H1 (cell line): ENCODE data around the gene RAB21. TPM values are rescaled to one million over a fixed set of nuclear protein-coding genes. Genes with fewer than 3 reads are reported as not detected.
A peak's percentile ranks its signal among the peaks of the same experiment; 100 is the strongest.

Experiments used
- CTCF ChIA-PET: fragments of 300-600 bp; sonication (Branson Sonifier 250); formaldehyde crosslinking; loops from one replicate; lab custom pipeline; 2021; ENCODE audit not compliant: partially characterized antibody; lab: Charles Lee
- POLR2A ChIA-PET: fragments of 300-600 bp; sonication (Branson Sonifier 250); formaldehyde crosslinking; loops from one replicate; lab custom pipeline; 2021; ENCODE audit warnings: inconsistent platforms; ENCODE audit not compliant: partially characterized antibody; lab: Charles Lee
- DNase-seq, 2 experiments: peaks; one replicate each; pipeline versions ENCODE4 v3.0.0 to v3.0.0-alpha.2; 2010 to 2022; ENCODE audit warnings: low spot score in 2 of 2, low read depth in 1 of 2, mixed read lengths in 1 of 2
- FAIRE-seq: peaks from 2 replicates; lab custom pipeline; 2011; peaks lifted over from hg19 to GRCh38; lab: Jason Lieb, UNC
- H2AFZ ChIP-seq: 2 replicates; pipeline ENCODE4 v1.8.1; 2012; ENCODE audit warnings: low read length, inconsistent platforms
- H2AK5ac ChIP-seq: 2 replicates; pipeline ENCODE4 v1.6.1; 2013; ENCODE audit warnings: low read depth, low read length
- H2BK120ac ChIP-seq: replicated peaks from 2 replicates; pipeline ENCODE3; 2013; ENCODE audit warnings: low read depth, low read length, inconsistent platforms
- H2BK12ac ChIP-seq: 2 replicates; pipeline ENCODE4 v1.6.1; 2013; ENCODE audit warnings: low read depth, low read length
- H2BK15ac ChIP-seq: 2 replicates; pipeline ENCODE4 v1.6.1; 2013; ENCODE audit warnings: low read length
- H2BK20ac ChIP-seq: 2 replicates; pipeline ENCODE4 v1.6.1; 2013; ENCODE audit warnings: low read length
- H2BK5ac ChIP-seq: 2 replicates; pipeline ENCODE4 v1.6.1; 2013; ENCODE audit warnings: low read depth, low read length
- H3K14ac ChIP-seq: 2 replicates; pipeline ENCODE4 v1.6.1; 2013; ENCODE audit warnings: inconsistent platforms; ENCODE audit not compliant: insufficient read length
- H3K18ac ChIP-seq: 2 replicates; pipeline ENCODE4 v1.6.1; 2013; ENCODE audit warnings: low read length; ENCODE audit errors: extremely low read depth
- H3K23ac ChIP-seq: 2 replicates; pipeline ENCODE4 v1.6.1; 2013; ENCODE audit warnings: inconsistent platforms; ENCODE audit not compliant: insufficient read length
- H3K23me2 ChIP-seq: 2 replicates; pipeline ENCODE4 v1.6.1; 2013; ENCODE audit warnings: low read depth, low read length
- H3K27ac ChIP-seq: 2 replicates; pipeline ENCODE4 v1.6.1; 2011; ENCODE audit warnings: low read depth, low read length, inconsistent platforms
- H3K27me3 ChIP-seq, 4 experiments: replicated peaks in 1 of 4; 1 replicate in 1 of 4; 2 replicates in 3 of 4; pipeline versions ENCODE4 v1.6.1 to v1.8.1; 2011 to 2013; ENCODE audit warnings: low read length in 3 of 4, mild to moderate bottlenecking in 3 of 4, inconsistent platforms in 2 of 4, mixed read lengths in 2 of 4, moderate library complexity in 1 of 4; ENCODE audit not compliant: control insufficient read depth in 3 of 4, insufficient read depth in 3 of 4; ENCODE audit errors: extremely low read depth in 1 of 4
- H3K36me3 ChIP-seq, 4 experiments: 2 replicates each; pipeline versions ENCODE4 v1.6.1 to v1.8.1; 2011 to 2013; ENCODE audit warnings: mild to moderate bottlenecking in 4 of 4, low read length in 3 of 4, moderate library complexity in 2 of 4, control low read depth in 1 of 4, inconsistent platforms in 1 of 4; ENCODE audit not compliant: insufficient read depth in 4 of 4, control insufficient read depth in 2 of 4
- H3K4ac ChIP-seq: replicated peaks from 2 replicates; pipeline ENCODE3; 2013; ENCODE audit warnings: low read length, low read depth, mixed read lengths, inconsistent platforms; ENCODE audit not compliant: insufficient read length
- H3K4me1 ChIP-seq, 4 experiments: replicated peaks in 1 of 4; 1 replicate in 1 of 4; 2 replicates in 3 of 4; pipeline versions ENCODE4 v1.6.1 to v1.8.1; 2011 to 2013; ENCODE audit warnings: low read length in 3 of 4, inconsistent platforms in 2 of 4, mixed read lengths in 1 of 4; ENCODE audit not compliant: insufficient read depth in 4 of 4, control insufficient read depth in 3 of 4
- H3K4me2 ChIP-seq, 2 experiments: 2 replicates each; pipeline versions ENCODE4 v1.6.1 to v1.8.1; 2011 to 2013; ENCODE audit warnings: low read depth in 2 of 2, low read length in 2 of 2, control low read depth in 1 of 2, inconsistent platforms in 1 of 2, mild to moderate bottlenecking in 1 of 2; ENCODE audit not compliant: insufficient read depth in 1 of 2
- H3K4me3 ChIP-seq, 4 experiments: fragments of 200-600, 300-600 bp in 1 of 4; sonication (generic), shearing (Covaris generic), sonication (Bioruptor Twin) in 1 of 4; 2 replicates each; pipeline versions ENCODE4 v1.5.1 to v1.8.1; 2011 to 2016; ENCODE audit warnings: low read length in 4 of 4, low read depth in 3 of 4, control low read depth in 2 of 4, inconsistent platforms in 2 of 4, mild to moderate bottlenecking in 2 of 4, mixed read lengths in 1 of 4, moderate library complexity in 1 of 4; ENCODE audit not compliant: insufficient read depth in 2 of 4; ENCODE audit errors: extremely low read depth in 1 of 4
- H3K56ac ChIP-seq: replicated peaks from 2 replicates; pipeline ENCODE3; 2013; ENCODE audit warnings: low read depth, mild to moderate bottlenecking, mixed read lengths, low read length, inconsistent platforms; ENCODE audit not compliant: insufficient read length
- H3K79me1 ChIP-seq: 2 replicates; pipeline ENCODE4 v1.6.1; 2013; ENCODE audit warnings: low read depth, low read length, control low read depth
- H3K79me2 ChIP-seq, 2 experiments: 2 replicates each; pipeline versions ENCODE4 v1.6.1 to v1.8.1; 2012 to 2013; ENCODE audit warnings: low read length in 2 of 2, mild to moderate bottlenecking in 2 of 2, inconsistent platforms in 1 of 2; ENCODE audit not compliant: insufficient read depth in 2 of 2, control insufficient read depth in 1 of 2
- H3K9ac ChIP-seq, 4 experiments: replicated peaks in 1 of 4; 1 replicate in 1 of 4; 2 replicates in 3 of 4; pipeline versions ENCODE4 v1.6.1 to v1.8.1; 2011 to 2013; ENCODE audit warnings: low read depth in 3 of 4, low read length in 3 of 4, control low read depth in 2 of 4, mild to moderate bottlenecking in 2 of 4, moderate library complexity in 2 of 4, inconsistent platforms in 1 of 4; ENCODE audit errors: extremely low read depth in 1 of 4
- H3K9me3 ChIP-seq, 2 experiments: 2 replicates each; pipeline versions ENCODE4 v1.6.1 to v1.8.1; 2012 to 2013; ENCODE audit warnings: mild to moderate bottlenecking in 2 of 2, moderate library complexity in 2 of 2, control low read depth in 1 of 2, inconsistent platforms in 1 of 2, low read depth in 1 of 2, low read length in 1 of 2, mixed read lengths in 1 of 2; ENCODE audit not compliant: insufficient read depth in 2 of 2
- H4K20me1 ChIP-seq, 2 experiments: replicated peaks in 1 of 2; 2 replicates each; pipeline versions ENCODE3 to v1.8.1; 2011 to 2013; ENCODE audit warnings: inconsistent platforms in 2 of 2, low read length in 2 of 2, mild to moderate bottlenecking in 1 of 2; ENCODE audit not compliant: insufficient read depth in 2 of 2, control insufficient read depth in 1 of 2
- H4K5ac ChIP-seq: 2 replicates; pipeline ENCODE4 v1.6.1; 2013; ENCODE audit warnings: low read length, low read depth, mixed read lengths, inconsistent platforms; ENCODE audit not compliant: insufficient read length
- H4K8ac ChIP-seq: 2 replicates; pipeline ENCODE4 v1.8.0; 2013; ENCODE audit warnings: mild to moderate bottlenecking, moderate library complexity, low read length, inconsistent platforms; ENCODE audit not compliant: insufficient read depth; ENCODE audit errors: extremely low read depth
- H4K91ac ChIP-seq: replicated peaks from 2 replicates; pipeline ENCODE3; 2013; ENCODE audit warnings: low read length, mixed read lengths, inconsistent platforms; ENCODE audit not compliant: insufficient read length
- CEBPB ChIP-seq: IDR thresholded peaks from 2 replicates; pipeline ENCODE4 v1.6.1; 2012; ENCODE audit warnings: low read depth, low read length
- ZNF274 ChIP-seq: IDR thresholded peaks from 2 replicates; pipeline ENCODE4 v1.7.0; 2012; ENCODE audit warnings: low read length, borderline replicate concordance; ENCODE audit errors: extremely low read depth
- WGBS, 2 experiments: shearing (Covaris generic) in 1 of 2; methylation state at CpG; one replicate each; pipeline versions ENCODE4 v1.1.6 to v1.1.7; 2013 to 2015; ENCODE audit warnings: low lambda C conversion rate in 2 of 2, mixed read lengths in 2 of 2, inconsistent platforms in 1 of 2, low coverage in 1 of 2, missing lambda C conversion rate in 1 of 2; ENCODE audit not compliant: insufficient replicate concordance in 2 of 2, insufficient coverage in 1 of 2, insufficient read length in 1 of 2; ENCODE audit errors: extremely low coverage in 1 of 2, missing lambda C conversion rate in 1 of 2; 5-methylcytosine and 5-hydroxymethylcytosine counted together
- polyA plus RNA-seq, 7 experiments: library from polyadenylated mRNA; depleted of rRNA in 3 of 7; stranded (reverse) in 5 of 7; unstranded in 2 of 7; fragments of >200 nt in 5 of 7; fragments of 200-250 nt in 2 of 7; gene quantifications; 1 replicate in 5 of 7; 2 replicates in 1 of 7; 4 replicates in 1 of 7; pipeline versions ENCODE4 v1.2.1 to v1.2.3, GENCODE V29; 2011 to 2013; ENCODE audit warnings: missing spikeins in 2 of 7, mixed read lengths in 2 of 7
- total RNA-seq: library from RNA; stranded (reverse); fragmentation: NEBNext Ultra II Directional; extraction: Animal tissue kit (Norgen Biotek cat#: 25700); gene quantifications from 2 replicates; pipeline ENCODE4 v1.2.1, GENCODE V29; 2021

Gene RAB21
- total and polyA plus RNA-seq, 2 of the 8 experiments (the other 6 are each of a cell fraction or from before 2014, with no cell fraction given): 1.2 to 47.2 TPM

DNA sequence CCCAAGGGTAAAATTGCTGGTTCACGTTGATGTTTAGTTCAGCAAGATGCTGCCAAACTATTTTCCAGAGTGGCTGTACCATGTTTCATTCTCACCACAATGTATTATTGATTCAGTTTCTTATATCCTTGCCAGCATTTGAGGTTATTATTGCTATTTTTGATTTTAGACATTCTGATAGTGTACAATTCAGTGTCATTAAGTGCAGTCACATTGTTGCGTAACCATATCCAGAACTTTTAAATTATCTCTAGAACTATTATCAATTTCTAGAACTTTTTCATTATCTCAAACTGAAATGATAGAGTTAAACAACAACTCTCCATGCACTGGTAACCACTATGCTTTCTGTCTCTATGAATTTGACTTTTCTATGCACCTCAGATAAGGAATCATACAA is 74.2 kb downstream of the RAB21 start:
- Histone ChIP-seq H2BK5ac (no peak overlapping the region), H2BK20ac (no peak overlapping the region), H4K20me1 (no peaks in the 10 kb centered on the region), H3K9me3 (no peaks in the 10 kb centered on the region), H3K56ac (no peak overlapping the region), H4K8ac (no peak overlapping the region), H3K79me2 (no peaks in the 10 kb centered on the region), H3K36me3 (no peaks in the 10 kb centered on the region), H3K4me2 (no peak overlapping the region), H3K23me2 (no peaks in the 10 kb centered on the region), H3K4me3 (no peak overlapping the region), H3K4ac (no peak overlapping the region), H3K27ac (no peak overlapping the region), H3K4me1 (no peaks in the 10 kb centered on the region), H4K91ac (no peak overlapping the region), H2BK12ac (no peak overlapping the region), H4K5ac (no peak overlapping the region), H3K18ac (no peak overlapping the region), H3K9ac (no peak overlapping the region), H3K23ac (no peak overlapping the region), H2AK5ac (no peak overlapping the region), H2BK120ac (no peak overlapping the region), H3K14ac (no peak overlapping the region), H2BK15ac (no peak overlapping the region), H3K27me3 (no peaks in the 10 kb centered on the region), H2AFZ (no peak overlapping the region), H3K79me1 (no peaks in the 10 kb centered on the region)
- no peak for TF ChIP-seq ZNF274
- peak; percentile 13; the same call in 1 of the 2 replicates for TF ChIP-seq CEBPB
- POLR2A ChIA-PET: no interaction called here
- CTCF ChIA-PET: no interaction called here
- DNase-seq (no peak), FAIRE-seq (no peak)
- 92% methylated on average over 2 of the region's 2 CpGs; no CpG with 5 or more reads in 1 of the 2 experiments for WGBS, 2 experiments
